ENCODE data around the gene CERS6. TPM values are rescaled to one million over a fixed set of nuclear protein-coding genes. Genes with fewer than 3 reads are reported as not detected.

The CERS6 gene
- total RNA-seq, 2 donors from 2014 or later: 7.7 to 21.5 TPM

DNA sequence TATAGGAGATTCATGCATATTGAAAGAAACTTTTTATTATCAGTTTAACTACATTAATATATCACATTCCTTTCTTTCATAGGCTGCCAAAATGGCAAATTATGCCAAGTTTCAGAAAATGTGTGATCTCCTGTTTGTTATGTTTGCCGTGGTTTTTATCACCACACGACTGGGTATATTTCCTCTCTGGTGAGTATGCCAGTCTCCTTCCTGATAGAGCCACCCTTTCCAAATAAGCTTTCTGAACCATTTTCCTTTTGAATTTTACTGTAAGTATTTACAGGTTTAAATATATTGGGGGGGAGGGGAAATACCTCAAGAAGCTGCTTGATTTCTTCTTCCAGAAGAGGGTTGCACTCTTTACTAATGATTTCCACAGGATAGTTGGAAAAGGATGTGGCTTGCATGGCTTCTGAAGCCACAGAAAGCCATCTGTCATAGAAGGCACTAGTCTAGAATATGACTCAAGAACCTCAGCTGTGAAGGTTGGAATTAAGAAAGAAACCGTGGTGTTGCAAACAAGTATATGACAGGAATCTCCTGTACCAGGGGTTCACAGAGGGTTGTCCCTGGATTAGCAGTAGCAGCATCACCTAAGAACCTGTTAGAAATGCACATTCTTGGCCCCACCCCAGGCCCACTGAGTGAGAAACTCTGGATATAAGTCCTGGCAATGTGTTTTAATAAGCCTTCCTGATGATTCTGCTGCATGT lies 261.9 kb downstream of the CERS6 start:
- H3K27ac Mint-ChIP-seq: no peak overlapping the region
- ATAC-seq (replicated peaks): peak; percentile 96
- peaks cover 5% of the 10 kb centered on the region for H3K36me3 Mint-ChIP-seq (ENCODE audit: low read depth)
- H3K9me3 Mint-ChIP-seq: no peaks in the 10 kb centered on the region
- peaks cover 21% of the 10 kb centered on the region for H3K4me1 Mint-ChIP-seq
- no peaks in the 10 kb centered on the region for H3K27me3 Mint-ChIP-seq
- H3K4me3 Mint-ChIP-seq: no peak overlapping the region

DNA sequence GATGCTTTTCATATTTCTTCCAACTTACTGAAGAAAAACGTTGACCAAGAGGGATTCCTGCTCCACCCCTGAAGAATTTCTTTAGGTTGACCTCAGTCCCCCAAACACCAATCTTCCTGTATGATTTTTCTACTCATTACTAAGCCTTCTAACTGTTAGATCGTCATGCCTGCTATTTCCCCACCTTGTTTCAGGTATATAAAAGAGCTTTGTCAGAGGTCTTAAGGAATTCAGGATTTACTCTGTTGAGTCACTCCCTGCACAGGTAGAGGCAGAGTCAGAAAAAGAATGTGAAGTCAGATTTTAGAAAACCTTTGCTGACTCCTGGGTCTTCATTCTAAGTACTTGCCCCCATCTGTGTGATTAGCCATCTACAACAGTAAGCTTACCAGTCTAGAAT lies 262.6 kb downstream of the CERS6 start:
- H3K9me3 Mint-ChIP-seq: no peaks in the 10 kb centered on the region
- H3K27ac Mint-ChIP-seq: no peak overlapping the region
- peaks cover 26% of the 10 kb centered on the region for H3K4me1 Mint-ChIP-seq
- H3K4me3 Mint-ChIP-seq: no peak overlapping the region
- H3K27me3 Mint-ChIP-seq: no peaks in the 10 kb centered on the region
- peaks cover 12% of the 10 kb centered on the region for H3K36me3 Mint-ChIP-seq (ENCODE audit: low read depth)
- no peak for ATAC-seq (replicated peaks)

DNA sequence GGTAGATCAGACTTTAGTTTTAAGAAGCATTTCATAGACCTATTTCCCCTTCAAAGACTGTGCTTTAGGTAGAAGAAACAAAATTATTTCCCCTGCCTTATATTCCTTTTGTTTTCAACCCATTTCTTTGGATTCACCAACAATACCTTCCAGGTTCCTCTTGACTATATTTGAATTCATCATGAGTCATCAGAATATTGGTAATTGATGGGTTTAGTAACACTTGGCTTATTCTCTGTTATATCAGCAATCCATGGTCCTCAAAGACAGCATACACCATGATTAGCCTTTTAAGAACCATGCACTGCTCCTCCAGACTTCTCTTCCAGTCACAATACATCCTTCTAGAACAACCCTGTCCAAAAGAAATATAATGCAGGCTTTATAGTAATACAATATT lies 263.4 kb downstream of the CERS6 start:
- no peaks in the 10 kb centered on the region for H3K9me3 Mint-ChIP-seq
- peaks cover 17% of the 10 kb centered on the region for H3K36me3 Mint-ChIP-seq (ENCODE audit: low read depth)
- no peak for ATAC-seq (replicated peaks)
- H3K27ac Mint-ChIP-seq: no peak overlapping the region
- H3K27me3 Mint-ChIP-seq: no peaks in the 10 kb centered on the region
- no peak overlapping the region for H3K4me3 Mint-ChIP-seq
- H3K4me1 Mint-ChIP-seq: peaks cover 26% of the 10 kb centered on the region

DNA sequence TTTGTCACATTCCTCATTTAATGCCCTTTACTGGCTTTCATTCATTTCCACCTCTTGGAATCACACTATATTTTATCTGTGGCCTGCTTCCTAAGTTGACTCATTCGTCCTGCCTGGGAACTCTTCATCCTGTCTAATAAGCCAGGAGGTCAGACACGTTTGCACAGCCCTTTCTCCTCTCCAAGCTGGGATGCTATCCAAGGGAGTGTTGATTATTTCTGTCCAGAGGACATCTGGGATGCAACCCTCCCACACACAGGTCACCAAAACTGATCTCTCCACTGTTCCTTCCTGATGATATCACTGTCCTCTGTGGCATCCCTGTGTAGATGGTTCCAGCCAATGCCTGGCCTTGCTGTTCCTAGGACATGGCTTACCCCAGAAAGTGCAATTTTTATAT lies 266.5 kb downstream of the CERS6 start:
- peaks cover 17% of the 10 kb centered on the region for H3K36me3 Mint-ChIP-seq (ENCODE audit: low read depth)
- H3K27ac Mint-ChIP-seq: no peak overlapping the region
- ATAC-seq (replicated peaks): no peak
- H3K4me1 Mint-ChIP-seq: peaks cover 22% of the 10 kb centered on the region
- no peaks in the 10 kb centered on the region for H3K27me3 Mint-ChIP-seq
- H3K9me3 Mint-ChIP-seq: no peaks in the 10 kb centered on the region
- no peak overlapping the region for H3K4me3 Mint-ChIP-seq

DNA sequence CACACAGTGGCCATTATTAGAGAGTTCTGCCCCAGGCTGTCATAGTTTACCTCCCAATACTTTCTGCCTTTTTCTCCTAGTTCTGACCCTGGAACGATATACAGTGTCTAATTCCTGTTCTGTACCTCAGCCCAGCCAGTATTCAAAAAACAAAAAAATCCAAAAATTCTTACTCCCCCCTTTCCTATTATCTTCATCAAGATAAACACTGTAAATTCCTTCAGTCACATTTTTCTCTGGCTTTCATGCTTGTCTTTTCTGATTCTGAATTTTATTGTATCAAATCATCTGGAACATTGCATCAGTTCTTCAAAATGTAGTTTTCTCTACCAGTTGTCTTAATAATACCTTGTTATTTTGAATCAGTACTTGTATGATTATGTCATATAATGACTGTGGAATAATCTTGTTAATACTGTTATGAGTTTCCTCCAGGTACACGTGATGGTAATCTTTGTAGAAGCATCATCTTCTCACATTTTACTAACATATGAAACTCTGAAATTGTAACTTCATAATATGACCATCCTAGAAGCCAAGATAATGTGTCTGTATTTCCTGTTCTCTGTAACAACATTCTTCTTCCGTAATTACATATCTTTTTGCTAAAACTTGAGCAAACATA lies 267.3 kb downstream of the CERS6 start:
- ATAC-seq (replicated peaks): peak; percentile 46
- H3K27ac Mint-ChIP-seq: no peak overlapping the region
- H3K4me1 Mint-ChIP-seq: peaks cover 14% of the 10 kb centered on the region
- no peaks in the 10 kb centered on the region for H3K9me3 Mint-ChIP-seq
- H3K36me3 Mint-ChIP-seq (ENCODE audit: low read depth): peaks cover 17% of the 10 kb centered on the region
- no peaks in the 10 kb centered on the region for H3K27me3 Mint-ChIP-seq
- H3K4me3 Mint-ChIP-seq: no peak overlapping the region

DNA sequence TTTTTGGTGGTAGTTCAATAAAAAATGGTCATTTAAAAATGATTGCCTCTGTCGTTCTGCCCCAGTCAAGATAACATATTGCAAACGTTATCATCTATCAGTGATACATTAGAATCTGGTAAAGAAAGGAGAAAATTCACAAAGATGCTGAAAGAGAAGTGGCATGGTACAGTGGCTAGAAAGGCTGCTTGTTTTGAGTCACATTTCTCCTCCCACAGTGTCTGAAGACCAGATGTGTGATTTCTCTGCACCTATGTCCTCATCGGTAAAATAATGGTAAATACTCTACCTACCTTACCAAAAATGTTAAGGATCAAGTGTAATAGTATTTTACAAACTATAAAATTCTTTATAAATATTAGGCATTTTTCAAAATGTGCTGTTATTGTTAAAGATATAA lies 270.3 kb downstream of the CERS6 start:
- Mint-ChIP-seq H3K9me3 (no peaks in the 10 kb centered on the region), H3K27ac (no peak overlapping the region), H3K4me1 (peaks cover 8% of the 10 kb centered on the region), H3K27me3 (no peaks in the 10 kb centered on the region), H3K36me3 (ENCODE audit: low read depth) (peaks cover 17% of the 10 kb centered on the region), H3K4me3 (no peak overlapping the region)
- ATAC-seq (replicated peaks): no peak

DNA sequence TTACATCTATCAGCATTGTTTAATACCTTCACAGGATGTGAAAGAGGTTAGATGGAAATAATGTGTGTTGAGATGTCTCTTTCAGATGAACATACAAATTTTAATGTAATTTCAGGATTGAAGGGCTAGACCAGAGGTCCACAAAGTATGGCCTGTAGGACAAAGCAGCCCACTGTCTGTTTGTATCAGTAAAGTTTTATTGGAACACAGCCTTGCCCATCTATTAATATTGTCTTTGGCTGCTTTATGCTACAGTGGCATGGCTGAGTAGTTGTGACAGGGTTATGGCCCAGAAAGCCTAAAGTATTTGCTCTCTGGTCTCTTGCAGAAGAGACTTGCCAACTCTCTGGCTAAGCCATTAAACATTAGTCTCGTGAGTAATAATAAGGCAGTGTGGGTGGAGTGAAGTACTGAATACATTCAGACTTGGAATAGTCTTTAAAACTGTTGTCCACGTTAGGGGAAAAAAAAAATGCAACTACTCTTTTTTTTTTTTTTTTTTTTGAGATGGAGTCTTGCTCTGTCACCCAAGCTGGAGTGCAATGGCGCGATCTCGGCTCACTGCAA lies 271.9 kb downstream of the CERS6 start:
- no peak overlapping the region for H3K27ac Mint-ChIP-seq
- peaks cover 5% of the 10 kb centered on the region for H3K4me1 Mint-ChIP-seq
- no peak overlapping the region for H3K4me3 Mint-ChIP-seq
- H3K36me3 Mint-ChIP-seq (ENCODE audit: low read depth): peaks cover 11% of the 10 kb centered on the region
- no peaks in the 10 kb centered on the region for H3K9me3 Mint-ChIP-seq
- H3K27me3 Mint-ChIP-seq: no peaks in the 10 kb centered on the region
- ATAC-seq (replicated peaks): no peak

DNA sequence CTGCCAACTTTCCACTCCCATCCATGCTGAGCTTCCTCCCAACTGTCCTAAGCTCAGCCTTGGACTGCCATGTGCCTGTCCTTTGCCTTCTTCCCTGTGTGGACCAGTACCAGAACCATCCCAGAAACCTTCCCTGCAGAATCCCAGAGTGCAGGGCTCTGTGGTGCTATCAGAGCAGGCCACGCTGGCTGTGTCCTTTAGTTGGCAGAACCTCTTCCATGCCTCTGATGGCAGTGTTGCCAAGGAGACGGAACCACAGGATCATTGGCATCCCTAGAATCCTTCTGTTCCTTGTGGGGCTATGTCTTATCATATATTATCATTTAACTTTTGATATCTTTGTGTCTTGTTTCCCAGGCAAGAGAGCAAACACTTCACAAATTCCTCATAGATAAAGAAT lies 273.4 kb downstream of the CERS6 start:
- ATAC-seq (replicated peaks): no peak
- Mint-ChIP-seq H3K4me3 (no peak overlapping the region), H3K9me3 (no peaks in the 10 kb centered on the region), H3K27me3 (no peaks in the 10 kb centered on the region), H3K4me1 (no peaks in the 10 kb centered on the region), H3K27ac (no peak overlapping the region), H3K36me3 (ENCODE audit: low read depth) (no peaks in the 10 kb centered on the region)

DNA sequence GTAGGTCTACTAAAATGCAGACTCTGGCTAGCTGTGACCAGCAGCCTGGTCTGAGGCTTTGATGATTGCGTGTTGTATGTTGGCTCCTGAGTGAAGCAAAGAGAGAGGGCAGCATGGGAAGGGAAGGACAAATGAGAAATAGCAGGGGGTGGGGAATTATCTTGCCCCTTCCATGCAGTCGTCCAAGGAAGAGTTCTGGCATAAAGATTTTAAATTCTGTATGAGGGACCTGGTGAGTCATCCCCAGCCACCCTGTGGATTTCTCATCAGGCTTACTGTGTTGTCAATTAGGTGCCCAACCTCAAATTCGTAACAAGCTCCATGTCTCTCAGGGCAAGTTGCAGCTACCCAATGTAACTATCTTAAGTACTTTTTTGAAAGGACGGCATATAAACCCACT lies 274.3 kb downstream of the CERS6 start:
- Mint-ChIP-seq H3K4me1 (no peaks in the 10 kb centered on the region), H3K4me3 (no peak overlapping the region), H3K27ac (no peak overlapping the region), H3K27me3 (no peaks in the 10 kb centered on the region), H3K9me3 (no peaks in the 10 kb centered on the region), H3K36me3 (ENCODE audit: low read depth) (no peaks in the 10 kb centered on the region)
- no peak for ATAC-seq (replicated peaks)

DNA sequence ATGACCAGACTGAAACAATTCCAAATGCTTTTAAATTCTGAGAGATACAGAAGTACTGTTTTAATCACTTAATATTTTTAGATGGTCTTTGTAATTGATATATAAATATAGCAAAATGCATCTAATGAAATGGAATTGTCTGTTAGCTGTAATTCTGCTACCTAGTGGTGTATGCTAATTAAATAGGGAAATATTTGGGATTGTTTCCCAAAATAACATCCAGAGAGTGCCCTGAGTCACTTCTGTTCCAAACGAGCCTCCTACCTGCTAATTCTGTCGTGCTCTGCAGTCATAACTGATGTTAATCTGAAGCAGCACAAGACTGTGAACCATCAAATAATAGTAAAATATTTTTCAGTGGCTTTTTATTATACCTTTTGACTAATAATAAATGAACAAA lies 274.9 kb downstream of the CERS6 start:
- Mint-ChIP-seq H3K4me1 (no peaks in the 10 kb centered on the region), H3K27me3 (no peaks in the 10 kb centered on the region), H3K9me3 (no peaks in the 10 kb centered on the region), H3K4me3 (no peak overlapping the region), H3K27ac (no peak overlapping the region), H3K36me3 (ENCODE audit: low read depth) (no peaks in the 10 kb centered on the region)
- no peak for ATAC-seq (replicated peaks)

DNA sequence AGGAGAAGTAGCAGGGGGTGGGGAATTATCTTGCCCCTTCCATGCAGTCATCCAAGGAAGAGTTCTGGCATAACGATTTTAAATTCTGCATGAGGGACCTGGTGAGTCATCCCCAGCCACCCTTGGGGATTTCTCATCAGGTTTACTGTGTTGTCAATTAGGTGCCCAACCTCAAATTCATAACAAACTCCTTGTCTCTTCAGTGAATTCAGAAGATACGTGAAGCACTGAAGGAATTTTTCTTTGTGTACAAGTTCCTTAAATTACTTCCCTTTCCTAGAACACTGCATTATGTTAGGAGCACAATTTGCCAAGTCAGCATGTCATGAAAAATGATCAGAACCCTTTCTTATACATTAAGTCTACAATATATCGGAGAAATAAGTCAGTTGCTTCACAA lies 275.5 kb downstream of the CERS6 start:
- Mint-ChIP-seq H3K4me3 (no peak overlapping the region), H3K27ac (no peak overlapping the region), H3K4me1 (no peaks in the 10 kb centered on the region), H3K27me3 (no peaks in the 10 kb centered on the region), H3K36me3 (ENCODE audit: low read depth) (no peaks in the 10 kb centered on the region), H3K9me3 (no peaks in the 10 kb centered on the region)
- ATAC-seq (replicated peaks): no peak

DNA sequence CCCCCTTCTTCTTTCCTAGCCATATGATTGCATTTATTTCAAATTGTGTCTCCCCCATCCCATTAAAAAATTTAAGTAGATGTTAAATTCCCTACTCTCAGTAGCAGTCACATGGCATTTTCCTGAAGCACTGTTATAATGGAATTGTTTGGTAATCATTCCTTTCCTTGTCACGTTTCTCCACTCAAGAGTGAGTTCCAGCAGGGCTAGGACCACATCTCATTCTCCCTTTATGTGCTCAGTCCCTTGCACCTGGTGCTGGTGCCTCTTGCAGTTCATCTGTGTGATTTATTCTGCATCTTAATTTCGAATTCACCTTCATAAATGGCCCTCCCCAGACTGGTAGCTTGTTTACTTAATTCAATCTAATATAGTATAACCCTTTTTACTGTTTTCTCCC lies 276.0 kb downstream of the CERS6 start:
- no peak for ATAC-seq (replicated peaks)
- Mint-ChIP-seq H3K27ac (no peak overlapping the region), H3K36me3 (ENCODE audit: low read depth) (no peaks in the 10 kb centered on the region), H3K9me3 (no peaks in the 10 kb centered on the region), H3K27me3 (no peaks in the 10 kb centered on the region), H3K4me1 (no peaks in the 10 kb centered on the region), H3K4me3 (no peak overlapping the region)

DNA sequence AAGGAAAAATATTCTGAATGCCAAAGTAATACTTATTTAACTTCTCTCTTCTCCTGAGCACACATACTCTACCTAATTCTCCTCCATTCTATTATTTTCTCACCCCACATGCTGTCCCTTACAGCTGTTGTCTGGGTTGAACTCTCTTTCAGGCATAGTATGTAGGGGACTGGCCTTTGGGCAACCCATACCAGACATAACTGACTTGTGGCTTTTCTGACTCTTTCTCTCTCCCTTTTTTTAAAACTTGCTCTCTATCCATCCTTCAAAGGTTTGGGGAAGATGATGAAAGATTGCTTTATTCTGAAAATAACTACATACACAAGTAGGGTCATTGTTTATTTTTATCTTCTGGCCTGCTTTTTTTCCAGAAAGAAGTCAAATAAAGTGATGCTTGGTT lies 276.4 kb downstream of the CERS6 start:
- Mint-ChIP-seq H3K27ac (no peak overlapping the region), H3K4me1 (peaks cover under 1% of the 10 kb centered on the region), H3K36me3 (ENCODE audit: low read depth) (no peaks in the 10 kb centered on the region), H3K27me3 (no peaks in the 10 kb centered on the region), H3K9me3 (no peaks in the 10 kb centered on the region), H3K4me3 (no peak overlapping the region)
- ATAC-seq (replicated peaks): no peak

DNA sequence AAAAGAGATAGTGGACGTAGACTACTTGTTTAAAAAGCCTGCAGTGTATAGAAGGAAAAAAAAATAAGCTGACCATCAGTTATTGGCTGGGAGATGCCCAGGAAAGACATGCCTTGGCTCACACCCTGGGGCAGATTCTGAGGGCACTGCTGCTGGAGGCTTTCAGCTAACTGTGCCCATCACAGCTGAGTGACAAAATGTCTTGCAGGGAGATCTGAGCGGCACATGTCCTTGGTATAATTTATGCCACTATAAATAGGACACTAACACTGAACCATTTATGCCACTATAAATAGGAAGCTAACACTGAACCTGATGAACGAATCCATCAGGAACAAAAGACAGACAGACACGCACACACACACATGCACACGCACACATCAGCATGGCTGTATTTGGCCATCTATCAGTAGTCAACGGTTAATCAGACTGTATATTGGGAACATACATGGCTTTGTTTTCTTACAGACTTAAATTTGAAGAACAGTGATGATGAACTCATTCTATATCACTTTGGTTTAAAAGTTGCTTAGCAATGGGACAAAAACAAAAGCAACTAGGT lies 278.2 kb downstream of the CERS6 start:
- H3K27me3 Mint-ChIP-seq: no peaks in the 10 kb centered on the region
- H3K9me3 Mint-ChIP-seq: no peaks in the 10 kb centered on the region
- peaks cover 5% of the 10 kb centered on the region for H3K4me1 Mint-ChIP-seq
- no peak overlapping the region for H3K27ac Mint-ChIP-seq
- no peak for ATAC-seq (replicated peaks)
- H3K4me3 Mint-ChIP-seq: no peak overlapping the region
- H3K36me3 Mint-ChIP-seq (ENCODE audit: low read depth): no peaks in the 10 kb centered on the region

All from activated T-helper 17 cell treated with anti-CD3 and anti-CD28 coated beads, Interleukin-2, amount 50 U/mL, for 72 hours (primary cell).